Measurements from ENCODE around the gene STPG2. TPM values are rescaled to one million over a fixed set of nuclear protein-coding genes. Genes with fewer than 3 reads are reported as not detected.

STPG2 gene
- total and polyA plus RNA-seq, 5 donors from 2014 or later: 0.32 to 0.39 TPM; not detected in 3

DNA sequence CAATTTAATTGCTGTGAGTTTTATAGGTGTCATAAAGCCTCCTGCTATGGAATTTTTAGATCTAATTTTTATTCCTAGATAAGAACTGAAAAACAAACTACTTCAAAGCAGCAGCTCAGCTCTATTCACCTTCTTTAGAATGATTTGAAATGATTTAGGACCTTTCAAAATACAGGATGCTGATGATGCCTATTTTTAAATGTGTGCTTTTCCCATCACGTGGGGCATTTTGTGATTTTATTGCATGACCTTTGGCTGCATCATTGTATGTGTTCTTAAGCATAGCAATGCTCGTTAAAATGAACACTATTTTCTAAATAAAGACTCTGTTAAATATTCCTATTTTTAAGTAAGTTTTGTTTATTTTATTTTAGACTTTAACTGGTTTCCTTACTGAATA, 537.3 kb downstream of the STPG2 start:
- Histone ChIP-seq H3K27ac (ENCODE audit: insufficient read depth, low read length, poor library complexity, severe bottlenecking) (no peak overlapping the region), H3K9me3 (ENCODE audit: control insufficient read depth in 2 of 2, low read length in 2 of 2) (no peaks in the 10 kb centered on the region), H3K36me3 (ENCODE audit: control insufficient read depth, insufficient read depth, low read length) (no peaks in the 10 kb centered on the region), H3K27me3 (ENCODE audit: control insufficient read depth, insufficient read depth, low read length) (no peaks in the 10 kb centered on the region), H3K4me3 (ENCODE audit: low read depth, low read length) (no peak overlapping the region), H3K4me1 (ENCODE audit: control insufficient read depth, insufficient read depth, low read length, poor library complexity, severe bottlenecking) (no peaks in the 10 kb centered on the region)
- H3K9me3 Mint-ChIP-seq: peaks cover 0 to 14% (median 2%) of the 10 kb centered on the region in 7 donors
- H3K4me1 Mint-ChIP-seq: no peaks in the 10 kb centered on the region
- no peak overlapping the region for H3K4me3 Mint-ChIP-seq
- no peaks in the 10 kb centered on the region for H3K27me3 Mint-ChIP-seq
- H3K36me3 Mint-ChIP-seq: no peaks in the 10 kb centered on the region
- H3K27ac Mint-ChIP-seq: no peak overlapping the region
- ATAC-seq (ENCODE audit: low read depth in 2 of 2) (no peak), DNase-seq (no peak)

GRCh38 chr4:97593248-97593647, 550.0 kb downstream of the STPG2 start:
- no peaks in the 10 kb centered on the region for H3K4me1 Mint-ChIP-seq
- no peaks in the 10 kb centered on the region for H3K36me3 ChIP-seq (ENCODE audit: control insufficient read depth, insufficient read depth, low read length)
- no peaks in the 10 kb centered on the region for H3K36me3 Mint-ChIP-seq
- no peak overlapping the region for H3K4me3 Mint-ChIP-seq
- no peak overlapping the region for H3K4me3 ChIP-seq (ENCODE audit: low read depth, low read length)
- no peaks in the 10 kb centered on the region for H3K4me1 ChIP-seq (ENCODE audit: control insufficient read depth, insufficient read depth, low read length, poor library complexity, severe bottlenecking)
- H3K9me3 ChIP-seq (ENCODE audit: control insufficient read depth in 2 of 2, low read length in 2 of 2): peaks cover 1 to 3% of the 10 kb centered on the region in 2 experiments
- DNase-seq: no peak
- H3K27me3 Mint-ChIP-seq: no peaks in the 10 kb centered on the region
- no peaks in the 10 kb centered on the region for H3K27me3 ChIP-seq (ENCODE audit: control insufficient read depth, insufficient read depth, low read length)
- no peak overlapping the region for H3K27ac Mint-ChIP-seq
- H3K9me3 Mint-ChIP-seq: peaks cover 0 to 16% (median 7%) of the 10 kb centered on the region in 7 donors
- no peak overlapping the region for H3K27ac ChIP-seq (ENCODE audit: insufficient read depth, low read length, poor library complexity, severe bottlenecking)
- ATAC-seq (ENCODE audit: low read depth in 2 of 2): no peak

DNA sequence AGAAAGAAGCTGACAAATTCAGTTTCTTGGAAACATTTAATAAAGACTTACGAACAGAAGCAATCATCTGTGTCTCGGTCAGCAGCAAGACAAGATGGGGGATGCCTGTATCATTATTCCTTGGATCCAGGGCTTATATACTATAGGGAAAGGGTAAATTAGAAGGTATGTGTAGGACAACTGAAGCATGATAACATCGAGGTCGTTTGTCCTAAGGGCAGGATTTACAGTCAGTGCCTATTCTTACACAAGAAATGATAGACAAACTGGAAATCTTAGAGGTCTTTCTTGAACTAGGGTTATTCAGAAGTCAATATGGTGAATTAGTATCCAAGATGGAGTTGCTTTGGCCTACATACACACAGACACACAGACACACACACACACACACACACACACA, 553.0 kb downstream of the STPG2 start:
- no peaks in the 10 kb centered on the region for H3K27me3 Mint-ChIP-seq
- H3K4me3 Mint-ChIP-seq: no peak overlapping the region
- peaks cover 1 to 3% of the 10 kb centered on the region in 2 experiments for H3K9me3 ChIP-seq (ENCODE audit: control insufficient read depth in 2 of 2, low read length in 2 of 2)
- DNase-seq (no peak), ATAC-seq (ENCODE audit: low read depth in 2 of 2) (no peak)
- no peaks in the 10 kb centered on the region for H3K4me1 ChIP-seq (ENCODE audit: control insufficient read depth, insufficient read depth, low read length, poor library complexity, severe bottlenecking)
- no peaks in the 10 kb centered on the region for H3K27me3 ChIP-seq (ENCODE audit: control insufficient read depth, insufficient read depth, low read length)
- H3K9me3 Mint-ChIP-seq: peaks cover 0 to 15% (median 2%) of the 10 kb centered on the region in 7 donors
- H3K36me3 ChIP-seq (ENCODE audit: control insufficient read depth, insufficient read depth, low read length): no peaks in the 10 kb centered on the region
- no peak overlapping the region for H3K27ac ChIP-seq (ENCODE audit: insufficient read depth, low read length, poor library complexity, severe bottlenecking)
- no peaks in the 10 kb centered on the region for H3K4me1 Mint-ChIP-seq
- H3K36me3 Mint-ChIP-seq: no peaks in the 10 kb centered on the region
- no peak overlapping the region for H3K27ac Mint-ChIP-seq
- H3K4me3 ChIP-seq (ENCODE audit: low read depth, low read length): no peak overlapping the region

DNA sequence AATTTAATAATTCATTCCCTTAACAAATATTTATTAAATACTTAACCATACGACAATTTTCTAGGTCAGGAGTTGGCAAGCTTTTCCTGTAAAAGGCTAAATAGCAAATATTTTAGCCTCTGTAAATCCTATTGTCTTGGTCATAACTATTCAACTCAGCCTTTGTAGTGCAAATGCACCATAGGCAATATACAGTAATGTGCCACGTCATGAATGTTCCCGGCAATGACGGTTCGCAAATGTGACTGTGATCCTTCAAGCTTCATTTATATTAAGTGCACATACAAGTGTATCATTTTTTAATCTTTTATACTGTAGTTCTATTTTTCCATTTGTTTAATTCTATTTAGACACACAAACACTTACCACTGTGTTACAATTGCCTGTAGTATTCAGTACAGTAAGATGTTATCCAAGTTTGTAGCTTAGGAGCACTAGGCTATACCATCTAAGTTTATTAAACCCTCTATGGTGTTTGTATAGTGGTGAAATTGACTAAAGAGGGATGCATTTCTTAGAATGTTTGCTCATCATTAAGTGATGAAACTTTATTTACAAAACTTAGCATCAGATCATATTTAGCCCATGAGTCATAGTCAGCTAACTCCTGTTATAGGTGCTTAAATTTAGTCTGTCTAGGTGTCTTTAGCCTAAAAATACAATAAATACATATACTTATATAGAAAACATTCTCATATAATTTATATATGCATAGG, 553.6 kb downstream of the STPG2 start:
- DNase-seq (no peak), ATAC-seq (ENCODE audit: low read depth in 2 of 2) (no peak)
- H3K36me3 Mint-ChIP-seq: no peaks in the 10 kb centered on the region
- H3K9me3 ChIP-seq (ENCODE audit: control insufficient read depth in 2 of 2, low read length in 2 of 2): peaks cover 1 to 3% of the 10 kb centered on the region in 2 experiments
- H3K4me1 Mint-ChIP-seq: no peaks in the 10 kb centered on the region
- no peak overlapping the region for H3K4me3 ChIP-seq (ENCODE audit: low read depth, low read length)
- peaks cover 1 to 15% (median 2%) of the 10 kb centered on the region in 7 donors for H3K9me3 Mint-ChIP-seq
- H3K4me3 Mint-ChIP-seq: no peak overlapping the region
- no peak overlapping the region for H3K27ac Mint-ChIP-seq
- no peaks in the 10 kb centered on the region for H3K27me3 ChIP-seq (ENCODE audit: control insufficient read depth, insufficient read depth, low read length)
- no peaks in the 10 kb centered on the region for H3K4me1 ChIP-seq (ENCODE audit: control insufficient read depth, insufficient read depth, low read length, poor library complexity, severe bottlenecking)
- no peaks in the 10 kb centered on the region for H3K36me3 ChIP-seq (ENCODE audit: control insufficient read depth, insufficient read depth, low read length)
- H3K27ac ChIP-seq (ENCODE audit: insufficient read depth, low read length, poor library complexity, severe bottlenecking): no peak overlapping the region
- H3K27me3 Mint-ChIP-seq: no peaks in the 10 kb centered on the region

DNA sequence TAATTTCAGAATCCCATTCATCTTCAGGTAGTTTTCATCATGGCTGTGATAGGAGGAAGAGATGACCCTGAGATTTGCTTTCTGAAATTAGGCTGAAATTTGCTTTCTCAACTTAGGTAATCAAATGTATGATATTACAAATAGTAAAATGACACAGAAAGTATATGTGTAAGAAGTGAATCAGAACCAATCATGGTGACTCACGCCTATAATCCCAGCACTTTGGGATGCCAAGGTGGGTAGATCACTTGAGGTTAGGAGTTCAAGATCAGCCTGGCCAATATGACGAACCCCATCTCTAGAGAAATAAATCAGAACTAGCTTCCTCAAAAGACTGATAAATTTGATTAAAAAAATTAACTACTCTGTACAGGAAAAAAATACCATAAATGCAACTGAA, 555.4 kb downstream of the STPG2 start:
- Histone ChIP-seq H3K9me3 (ENCODE audit: control insufficient read depth in 2 of 2, low read length in 2 of 2) (peaks cover 0 to 3% of the 10 kb centered on the region in 2 experiments), H3K27me3 (ENCODE audit: control insufficient read depth, insufficient read depth, low read length) (no peaks in the 10 kb centered on the region), H3K36me3 (ENCODE audit: control insufficient read depth, insufficient read depth, low read length) (no peaks in the 10 kb centered on the region), H3K27ac (ENCODE audit: insufficient read depth, low read length, poor library complexity, severe bottlenecking) (no peak overlapping the region), H3K4me3 (ENCODE audit: low read depth, low read length) (no peak overlapping the region), H3K4me1 (ENCODE audit: control insufficient read depth, insufficient read depth, low read length, poor library complexity, severe bottlenecking) (no peaks in the 10 kb centered on the region)
- DNase-seq: no peak
- peaks cover 1 to 8% (median 3%) of the 10 kb centered on the region in 7 donors for H3K9me3 Mint-ChIP-seq
- ATAC-seq (ENCODE audit: low read depth in 2 of 2): no peak
- no peaks in the 10 kb centered on the region for H3K36me3 Mint-ChIP-seq
- H3K27ac Mint-ChIP-seq: no peak overlapping the region
- H3K4me3 Mint-ChIP-seq: no peak overlapping the region
- no peaks in the 10 kb centered on the region for H3K27me3 Mint-ChIP-seq
- H3K4me1 Mint-ChIP-seq: no peaks in the 10 kb centered on the region

- no peaks in the 10 kb centered on the region for H3K4me1 Mint-ChIP-seq
- H3K9me3 Mint-ChIP-seq: peaks cover 0 to 8% (median 0%) of the 10 kb centered on the region in 7 donors
- H3K27ac Mint-ChIP-seq: no peak overlapping the region
- Histone ChIP-seq H3K36me3 (ENCODE audit: control insufficient read depth, insufficient read depth, low read length) (no peaks in the 10 kb centered on the region), H3K27me3 (ENCODE audit: control insufficient read depth, insufficient read depth, low read length) (no peaks in the 10 kb centered on the region), H3K27ac (ENCODE audit: insufficient read depth, low read length, poor library complexity, severe bottlenecking) (no peak overlapping the region), H3K4me3 (ENCODE audit: low read depth, low read length) (no peak overlapping the region), H3K4me1 (ENCODE audit: control insufficient read depth, insufficient read depth, low read length, poor library complexity, severe bottlenecking) (no peaks in the 10 kb centered on the region), H3K9me3 (ENCODE audit: control insufficient read depth in 2 of 2, low read length in 2 of 2) (no peaks in the 10 kb centered on the region)
- ATAC-seq (ENCODE audit: low read depth in 2 of 2) (no peak), DNase-seq (no peak)
- H3K27me3 Mint-ChIP-seq: no peaks in the 10 kb centered on the region
- H3K4me3 Mint-ChIP-seq: no peak overlapping the region
- no peaks in the 10 kb centered on the region for H3K36me3 Mint-ChIP-seq
Measured at GRCh38 chr4:97585274-97585673, 558.0 kb downstream of the STPG2 start.

GRCh38 chr4:97582890-97583289, 560.4 kb downstream of the STPG2 start:
- no peak overlapping the region for H3K4me3 ChIP-seq (ENCODE audit: low read depth, low read length)
- no peaks in the 10 kb centered on the region for H3K4me1 ChIP-seq (ENCODE audit: control insufficient read depth, insufficient read depth, low read length, poor library complexity, severe bottlenecking)
- H3K36me3 ChIP-seq (ENCODE audit: control insufficient read depth, insufficient read depth, low read length): no peaks in the 10 kb centered on the region
- H3K27ac ChIP-seq (ENCODE audit: insufficient read depth, low read length, poor library complexity, severe bottlenecking): no peak overlapping the region
- H3K27me3 Mint-ChIP-seq: no peaks in the 10 kb centered on the region
- ATAC-seq (ENCODE audit: low read depth in 2 of 2): no peak
- no peaks in the 10 kb centered on the region for H3K9me3 ChIP-seq (ENCODE audit: control insufficient read depth in 2 of 2, low read length in 2 of 2)
- no peak for DNase-seq
- no peak overlapping the region for H3K27ac Mint-ChIP-seq
- no peaks in the 10 kb centered on the region for H3K27me3 ChIP-seq (ENCODE audit: control insufficient read depth, insufficient read depth, low read length)
- H3K4me1 Mint-ChIP-seq: no peaks in the 10 kb centered on the region
- H3K9me3 Mint-ChIP-seq: peaks cover 0 to 8% (median 1%) of the 10 kb centered on the region in 7 donors
- H3K4me3 Mint-ChIP-seq: no peak overlapping the region
- H3K36me3 Mint-ChIP-seq: no peaks in the 10 kb centered on the region

DNA sequence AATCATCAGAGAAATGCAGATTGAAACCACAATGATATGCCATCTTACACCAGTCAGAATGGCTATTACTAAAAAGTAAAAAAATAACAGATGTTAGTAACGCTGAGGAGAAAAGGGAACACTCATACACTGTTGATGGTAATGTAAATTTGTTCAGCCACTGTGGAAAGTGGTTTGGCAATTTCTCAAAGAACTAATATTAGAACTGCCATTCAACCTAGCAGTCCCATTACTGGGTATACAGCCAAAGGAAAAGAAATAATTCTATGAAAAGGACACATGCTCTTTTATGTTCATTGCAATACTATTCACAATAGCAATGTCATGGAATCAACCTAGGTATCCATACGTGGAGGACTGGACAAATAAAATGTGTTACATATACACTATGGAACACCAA, 566.3 kb downstream of the STPG2 start:
- no peak overlapping the region for H3K4me3 ChIP-seq (ENCODE audit: low read depth, low read length)
- peaks cover 0 to 9% (median 2%) of the 10 kb centered on the region in 7 donors for H3K9me3 Mint-ChIP-seq
- no peak overlapping the region for H3K4me3 Mint-ChIP-seq

More for the DNA sequence above, 566.3 kb downstream of the STPG2 start:
- Mint-ChIP-seq H3K4me1 (no peaks in the 10 kb centered on the region), H3K36me3 (no peaks in the 10 kb centered on the region), H3K27me3 (no peaks in the 10 kb centered on the region), H3K27ac (no peak overlapping the region)
- DNase-seq: no peak
- ATAC-seq (ENCODE audit: low read depth in 2 of 2): no peak
- no peaks in the 10 kb centered on the region for H3K27me3 ChIP-seq (ENCODE audit: control insufficient read depth, insufficient read depth, low read length)
- H3K9me3 ChIP-seq (ENCODE audit: control insufficient read depth in 2 of 2, low read length in 2 of 2): no peaks in the 10 kb centered on the region
- H3K36me3 ChIP-seq (ENCODE audit: control insufficient read depth, insufficient read depth, low read length): no peaks in the 10 kb centered on the region
- no peaks in the 10 kb centered on the region for H3K4me1 ChIP-seq (ENCODE audit: control insufficient read depth, insufficient read depth, low read length, poor library complexity, severe bottlenecking)
- H3K27ac ChIP-seq (ENCODE audit: insufficient read depth, low read length, poor library complexity, severe bottlenecking): no peak overlapping the region
